Small intestine (tissue), 7 donors: Measurements from ENCODE around the gene PPP1R3E. TPM values are rescaled to one million over a fixed set of nuclear protein-coding genes. Genes with fewer than 3 reads are reported as not detected.

Experiments
- DNase-seq, 2 donors: peaks; one replicate each; pipeline versions ENCODE4 v3.0.0 to v3.0.0-alpha.2; 2013
- FAIRE-seq: peaks from 2 replicates; lab custom pipeline; 2012; peaks lifted over from hg19 to GRCh38; lab: Jason Lieb, UNC
- H3K27ac ChIP-seq, 3 donors: one replicate each; pipeline ENCODE4 v1.5.1; 2013; ENCODE audit warnings: low read length in 2 of 3, mild to moderate bottlenecking in 2 of 3, control low read depth in 1 of 3, inconsistent platforms in 1 of 3, low read depth in 1 of 3, moderate library complexity in 1 of 3
- H3K27me3 ChIP-seq, 3 donors: one replicate each; pipeline ENCODE4 v1.6.1; 2013; ENCODE audit warnings: low read length in 3 of 3, inconsistent platforms in 1 of 3; ENCODE audit not compliant: control insufficient read depth in 3 of 3, insufficient read depth in 3 of 3
- H3K36me3 ChIP-seq, 3 donors: one replicate each; pipeline ENCODE4 v1.6.1; 2013; ENCODE audit warnings: low read length in 3 of 3, inconsistent platforms in 1 of 3, low read depth in 1 of 3, mild to moderate bottlenecking in 1 of 3, moderate library complexity in 1 of 3; ENCODE audit not compliant: control insufficient read depth in 3 of 3, insufficient read depth in 2 of 3
- H3K4me1 ChIP-seq, 3 donors: one replicate each; pipeline ENCODE4 v1.6.1; 2013; ENCODE audit warnings: low read length in 2 of 3, inconsistent platforms in 1 of 3, low read depth in 1 of 3, mild to moderate bottlenecking in 1 of 3, moderate library complexity in 1 of 3; ENCODE audit not compliant: control insufficient read depth in 3 of 3, insufficient read depth in 2 of 3
- H3K4me3 ChIP-seq, 3 donors: one replicate each; pipeline ENCODE4 v1.5.1; 2013; ENCODE audit warnings: low read length in 3 of 3, control low read depth in 1 of 3, inconsistent platforms in 1 of 3, low read depth in 1 of 3, mild to moderate bottlenecking in 1 of 3, moderate library complexity in 1 of 3
- H3K9me3 ChIP-seq, 2 donors: one replicate each; pipeline ENCODE4 v1.6.1; 2013; ENCODE audit warnings: low read depth in 1 of 2, low read length in 1 of 2; ENCODE audit not compliant: control insufficient read depth in 2 of 2, insufficient read depth in 1 of 2
- WGBS, 3 donors: extraction: QIAGEN DNeasy Blood & Tissue Kit; methylation state at CpG; one replicate each; pipeline ENCODE4 v1.1.7; 2013; 5-methylcytosine and 5-hydroxymethylcytosine counted together
- polyA plus RNA-seq, 4 donors: library from polyadenylated mRNA; stranded (reverse) in 3 of 4; unstranded in 1 of 4; fragments of 200-250 nt in 3 of 4; fragments of 120-200 nt in 1 of 4; gene quantifications; one replicate each; pipeline versions ENCODE4 v1.2.1 to v1.2.3, GENCODE V29; 2013
- donor health status: healthy with polysubstance abuse.
- donor health status: control.
- donor health status: control.
- donor health status: Bipolar disorder and iron deficiency.
- donor health status: healthy.

PPP1R3E gene
- polyA plus RNA-seq, 4 donors = 6.7 to 27.0 (median 14.5) TPM

DNA sequence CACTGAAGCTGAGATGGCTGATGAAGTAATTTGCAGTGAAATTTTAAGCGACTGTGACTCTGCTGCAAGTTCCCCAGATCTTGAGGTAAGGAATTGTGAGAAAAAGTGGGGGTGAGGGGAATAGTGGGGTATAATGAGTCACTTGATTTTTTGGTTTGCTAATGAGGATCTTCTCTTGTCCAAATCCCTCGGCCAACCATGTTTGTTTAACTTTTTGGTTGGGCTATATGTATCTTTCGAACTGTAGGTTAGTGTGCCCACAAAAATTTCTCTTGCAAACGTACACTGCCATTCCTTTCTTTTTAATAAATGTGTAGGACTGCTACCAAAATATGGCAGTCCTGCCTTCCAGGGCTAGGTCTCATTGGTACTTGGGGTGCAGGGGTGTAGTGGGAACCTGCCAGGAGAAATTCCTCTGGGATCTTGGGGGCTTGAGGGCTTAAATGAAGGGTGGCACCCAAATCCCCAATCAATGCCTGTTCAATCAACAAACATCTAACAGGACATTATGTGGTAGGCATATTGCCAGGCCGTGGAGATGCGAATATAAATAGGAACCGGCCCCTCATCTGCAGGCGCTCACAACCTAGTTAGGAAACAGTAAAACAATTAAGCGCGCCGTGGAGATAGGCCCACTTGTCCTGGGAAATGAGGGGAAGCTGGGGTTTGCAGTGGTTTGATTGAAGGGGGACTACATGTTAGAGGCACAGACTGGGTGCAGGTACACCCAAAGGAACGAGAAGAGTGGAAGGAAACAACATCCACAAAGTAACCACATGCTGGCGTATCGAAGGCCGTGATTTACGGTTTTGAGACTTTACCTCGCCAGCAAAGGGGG is 17.3 kb upstream of the PPP1R3E start:
- peak overlapping the region; percentile 36 to 48 (median 45) for H3K4me3 ChIP-seq
- peaks cover 2 to 3% of the 10 kb centered on the region in 2 donors for H3K9me3 ChIP-seq
- FAIRE-seq = no peak
- no peaks in the 10 kb centered on the region for H3K27me3 ChIP-seq
- WGBS, 3 donors = 84 to 91% (median 88%) methylated on average over 17 of the region's 17 CpGs
- peak overlapping the region; percentile 91 to 99 (median 98) for H3K27ac ChIP-seq
- H3K4me1 ChIP-seq = peaks cover 2 to 15% (median 3%) of the 10 kb centered on the region in 3 donors
- DNase-seq = no peak
- H3K36me3 ChIP-seq = peaks cover 10 to 35% (median 15%) of the 10 kb centered on the region in 3 donors

- H3K27ac ChIP-seq = no peak overlapping the region
- H3K27me3 ChIP-seq = no peaks in the 10 kb centered on the region
- H3K9me3 ChIP-seq = peaks cover 2 to 3% of the 10 kb centered on the region in 2 donors
- FAIRE-seq = no peak
- 79 to 87% (median 83%) methylated on average over 5 of the region's 5 CpGs for WGBS, 3 donors
- no peak overlapping the region for H3K4me3 ChIP-seq
- H3K4me1 ChIP-seq = peaks cover 0 to 8% (median 0%) of the 10 kb centered on the region in 3 donors
- DNase-seq = no peak
- H3K36me3 ChIP-seq = peaks cover 0 to 21% (median 2%) of the 10 kb centered on the region in 3 donors
Observed at GRCh38 chr14:23316300-23316699, 13.6 kb upstream of the PPP1R3E start.

DNA sequence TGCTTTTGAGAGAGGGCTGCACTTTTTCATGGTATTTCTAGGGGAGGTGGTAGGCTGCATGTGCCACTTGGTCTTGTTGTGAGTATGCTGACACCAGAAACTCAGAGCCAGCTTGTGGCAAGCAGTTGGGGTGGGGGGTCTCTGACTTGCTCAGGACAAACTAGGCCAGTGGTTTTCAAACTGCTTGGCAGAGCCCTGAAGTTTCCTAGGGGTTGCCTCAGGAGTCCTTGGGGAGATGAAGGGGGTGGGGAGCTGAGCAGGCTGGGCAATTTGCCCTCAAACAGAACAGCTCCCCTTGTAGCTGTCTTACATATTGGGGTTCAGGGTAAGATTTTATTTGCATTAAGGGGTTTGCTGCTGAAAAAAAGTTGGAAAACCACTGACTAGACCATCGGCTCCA is 7.9 kb upstream of the PPP1R3E start:
- peaks cover 0 to 38% (median 4%) of the 10 kb centered on the region in 3 donors for H3K36me3 ChIP-seq

DNA sequence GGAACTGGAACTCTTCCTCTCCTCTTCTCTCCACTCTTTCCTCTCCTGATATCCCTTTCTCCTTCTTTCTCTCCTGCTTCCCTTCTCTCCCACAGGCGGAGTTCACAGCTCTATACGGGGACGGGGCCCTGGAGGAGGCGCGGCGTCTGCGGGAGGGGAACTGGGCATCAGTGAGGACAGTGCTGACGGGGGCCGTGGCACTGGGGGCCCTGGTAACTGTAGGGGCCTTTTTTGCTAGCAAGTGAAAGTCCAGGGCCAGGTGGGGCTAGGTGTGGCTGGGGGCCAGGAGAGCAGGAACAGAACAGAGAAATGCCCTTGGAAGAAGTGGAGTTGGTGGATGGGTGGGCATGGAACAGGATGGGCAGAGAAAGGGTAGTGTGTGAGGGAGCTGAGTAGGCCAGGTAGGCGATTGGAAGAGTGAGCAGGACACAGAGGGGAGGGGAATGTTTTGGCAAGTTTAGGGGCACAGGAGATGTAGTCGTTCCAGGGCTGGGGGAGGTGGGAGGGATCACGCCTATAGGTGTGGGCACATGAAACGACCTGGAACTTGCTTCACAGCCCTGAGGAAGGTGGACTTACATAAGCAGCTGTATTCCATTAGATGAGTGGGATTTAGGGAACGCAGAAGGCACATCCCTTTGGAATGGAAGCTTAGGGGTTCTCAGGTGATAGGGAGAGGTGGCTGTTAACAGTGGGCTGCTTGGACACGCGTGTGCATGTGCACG is 6.2 kb upstream of the PPP1R3E start:
- no peak for FAIRE-seq
- Histone ChIP-seq H3K27me3 (no peaks in the 10 kb centered on the region), H3K9me3 (no peaks in the 10 kb centered on the region), H3K4me1 (peaks cover 10 to 35% (median 11%) of the 10 kb centered on the region in 3 donors), H3K27ac (no peak overlapping the region), H3K36me3 (peaks cover 0 to 37% (median 2%) of the 10 kb centered on the region in 3 donors), H3K4me3 (peak overlapping the region in 1 of 3 donors; percentile 89)
- DNase-seq = no peak
- 73 to 86% (median 81%) methylated on average over 17 of the region's 17 CpGs for WGBS, 3 donors

More for the DNA sequence above, 7.9 kb upstream of the PPP1R3E start:
- no peak for FAIRE-seq
- 95 to 100% (median 100%) methylated on average over 1 of the region's 1 CpG for WGBS, 3 donors
- no peak overlapping the region for H3K27ac ChIP-seq
- H3K4me1 ChIP-seq = peaks cover 10 to 30% (median 11%) of the 10 kb centered on the region in 3 donors
- no peak overlapping the region for H3K4me3 ChIP-seq
- no peaks in the 10 kb centered on the region for H3K9me3 ChIP-seq
- H3K27me3 ChIP-seq = no peaks in the 10 kb centered on the region
- DNase-seq = no peak

GRCh38 chr14:23307687-23308644 is 5.3 kb upstream of the PPP1R3E start:
- Histone ChIP-seq H3K27me3 (no peaks in the 10 kb centered on the region), H3K27ac (peak overlapping the region in 2 of 3 donors; percentile 76 to 96), H3K36me3 (peaks cover 0 to 36% (median 2%) of the 10 kb centered on the region in 3 donors), H3K4me3 (peak overlapping the region in 2 of 3 donors; percentile 57 to 89), H3K4me1 (peaks cover 10 to 38% (median 11%) of the 10 kb centered on the region in 3 donors), H3K9me3 (no peaks in the 10 kb centered on the region)
- no peak for FAIRE-seq
- DNase-seq = no peak
- 87 to 88% (median 88%) methylated on average over 22 of the region's 22 CpGs for WGBS, 3 donors

DNA sequence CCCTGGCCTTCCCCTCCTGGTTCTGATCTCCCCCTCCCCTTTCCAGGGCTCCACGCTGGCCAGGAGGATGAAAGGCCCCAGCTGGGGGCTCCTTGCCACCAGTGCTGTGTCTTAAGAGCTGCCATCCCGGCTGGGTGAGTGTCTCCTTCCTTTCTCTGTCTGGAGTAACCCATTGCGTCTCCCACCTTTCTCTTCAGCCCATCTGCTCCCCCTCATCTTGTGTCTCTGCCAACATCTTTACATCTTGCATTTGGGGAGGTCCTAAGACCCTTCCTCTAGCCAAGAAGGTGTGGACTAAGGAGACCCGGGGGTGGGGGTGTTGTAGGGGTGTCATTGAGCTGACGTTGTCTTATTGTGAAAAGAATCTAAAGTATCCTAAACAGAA is 4.5 kb upstream of the PPP1R3E start:
- no peaks in the 10 kb centered on the region for H3K27me3 ChIP-seq
- 10 to 18% (median 15%) methylated on average over 5 of the region's 5 CpGs for WGBS, 3 donors
- DNase-seq (no peak), FAIRE-seq (no peak)
- H3K4me3 ChIP-seq = peak overlapping the region; percentile 57 to 89 (median 57)
- peaks cover 0 to 36% (median 2%) of the 10 kb centered on the region in 3 donors for H3K36me3 ChIP-seq
- H3K4me1 ChIP-seq = peaks cover 10 to 43% (median 11%) of the 10 kb centered on the region in 3 donors
- H3K9me3 ChIP-seq = no peaks in the 10 kb centered on the region
- peak overlapping the region; percentile 1 to 96 (median 76) for H3K27ac ChIP-seq

- 0 to 10% (median 5%) methylated on average over 23 to 24 of the region's 24 CpGs for WGBS, 3 donors
- Histone ChIP-seq H3K27me3 (no peaks in the 10 kb centered on the region), H3K27ac (peak within 1 kb of the TSS; percentile 73 to 96 (median 76)), H3K9me3 (no peaks in the 10 kb centered on the region), H3K36me3 (peaks cover 0 to 36% (median 2%) of the 10 kb centered on the region in 3 donors), H3K4me3 (peak within 1 kb of the TSS; percentile 57 to 89 (median 57)), H3K4me1 (peaks cover 10 to 43% (median 11%) of the 10 kb centered on the region in 3 donors)
- peak; percentile 94 to 97 for DNase-seq
- no peak for FAIRE-seq
Observed at GRCh38 chr14:23306412-23307145, 3.9 kb upstream of the PPP1R3E start, which contains the start of gene BCL2L2. Gene BCL2L2 (plus strand): TSS chr14:23306833. CDS start chr14:23307768, 935 bp downstream.
